Measurements from ENCODE around the gene PDGFC.

The PDGFC gene

DNA sequence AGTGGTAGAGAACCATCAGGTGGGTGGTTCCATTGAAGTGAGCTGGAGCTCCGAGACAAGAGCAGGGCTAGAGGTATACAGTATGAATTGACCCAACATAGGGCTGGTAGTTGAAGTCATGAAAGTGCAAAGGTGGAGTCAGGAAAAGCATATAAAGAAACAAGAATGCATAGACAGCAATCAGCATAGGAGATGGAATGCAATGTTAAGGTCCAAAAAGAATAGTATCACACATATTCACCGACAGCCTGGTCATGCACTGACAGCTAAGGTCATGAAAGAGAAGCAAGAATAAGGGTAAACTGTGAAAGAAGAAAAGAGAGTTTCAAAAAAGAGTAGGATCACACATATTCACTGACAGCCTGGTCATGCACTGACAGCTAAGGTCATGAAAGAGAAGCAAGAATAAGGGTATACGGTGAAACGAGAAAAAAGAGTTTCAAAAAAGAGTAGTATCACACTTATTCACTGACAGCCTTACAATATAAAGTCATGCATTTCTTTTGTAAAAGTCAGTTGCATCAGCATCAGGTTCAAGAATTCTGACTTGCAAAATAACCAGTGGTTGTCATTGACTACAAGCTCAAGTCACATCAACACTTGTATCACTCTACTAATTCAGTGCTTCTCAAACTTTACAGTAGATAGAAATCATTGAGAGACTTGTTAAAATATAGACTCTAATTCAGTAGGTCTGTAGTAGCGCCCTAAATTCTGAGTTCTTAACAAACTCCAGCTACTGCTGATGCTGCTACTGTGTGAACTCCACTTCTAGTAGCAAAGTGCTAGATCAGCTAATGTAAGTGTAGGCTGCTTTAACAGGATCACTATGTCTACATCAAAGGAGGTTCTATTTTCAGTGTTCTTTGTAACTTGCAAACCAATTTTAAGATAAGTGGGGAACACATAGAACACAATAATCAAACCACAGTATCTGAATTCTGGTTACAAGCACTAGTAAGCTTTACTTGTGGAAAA, 221.9 kb downstream of the PDGFC start:
- no peak for DNase-seq (ENCODE audit: low read depth, low spot score)

DNA sequence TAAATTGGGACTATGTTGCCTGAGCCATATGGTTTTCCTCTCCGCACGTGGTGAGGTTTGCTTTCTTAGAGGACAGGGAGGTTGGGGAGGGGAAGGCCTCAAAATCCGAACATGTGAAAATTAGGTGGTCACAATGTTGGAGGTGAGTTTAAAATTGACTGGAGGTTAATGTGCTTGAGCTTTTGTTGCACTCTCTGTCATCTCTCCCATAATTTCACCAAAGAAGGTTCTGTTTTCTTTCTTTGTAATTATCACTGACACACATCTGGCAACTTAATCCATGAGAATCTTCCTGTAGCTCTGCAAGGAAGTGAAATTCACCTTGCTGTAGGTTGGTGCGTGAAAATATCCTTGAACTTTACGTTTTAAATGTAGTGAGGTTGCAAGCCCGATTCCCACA, 225.5 kb downstream of the PDGFC start:
- DNase-seq (ENCODE audit: low read depth, low spot score), result no peak

DNA sequence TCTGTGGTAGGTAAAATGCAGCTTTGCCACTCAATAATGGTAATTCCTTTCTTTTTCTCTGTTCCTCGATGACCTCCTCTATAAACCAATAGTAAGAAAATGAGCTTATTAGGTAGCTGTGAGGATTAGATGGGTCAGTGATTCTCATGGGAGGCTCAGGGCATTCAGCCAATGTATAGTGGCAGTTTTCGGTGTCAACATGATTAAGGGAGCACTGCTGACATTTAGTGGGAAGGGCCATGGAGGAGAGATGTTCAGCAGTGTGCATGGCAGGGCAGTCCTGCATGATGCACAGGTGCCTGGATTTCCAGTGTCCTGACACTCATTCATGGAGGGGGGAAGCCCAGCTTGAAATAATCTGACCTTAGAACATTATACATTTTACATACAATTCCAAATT, 232.8 kb downstream of the PDGFC start:
- no peak for DNase-seq (ENCODE audit: low read depth, low spot score)

DNA sequence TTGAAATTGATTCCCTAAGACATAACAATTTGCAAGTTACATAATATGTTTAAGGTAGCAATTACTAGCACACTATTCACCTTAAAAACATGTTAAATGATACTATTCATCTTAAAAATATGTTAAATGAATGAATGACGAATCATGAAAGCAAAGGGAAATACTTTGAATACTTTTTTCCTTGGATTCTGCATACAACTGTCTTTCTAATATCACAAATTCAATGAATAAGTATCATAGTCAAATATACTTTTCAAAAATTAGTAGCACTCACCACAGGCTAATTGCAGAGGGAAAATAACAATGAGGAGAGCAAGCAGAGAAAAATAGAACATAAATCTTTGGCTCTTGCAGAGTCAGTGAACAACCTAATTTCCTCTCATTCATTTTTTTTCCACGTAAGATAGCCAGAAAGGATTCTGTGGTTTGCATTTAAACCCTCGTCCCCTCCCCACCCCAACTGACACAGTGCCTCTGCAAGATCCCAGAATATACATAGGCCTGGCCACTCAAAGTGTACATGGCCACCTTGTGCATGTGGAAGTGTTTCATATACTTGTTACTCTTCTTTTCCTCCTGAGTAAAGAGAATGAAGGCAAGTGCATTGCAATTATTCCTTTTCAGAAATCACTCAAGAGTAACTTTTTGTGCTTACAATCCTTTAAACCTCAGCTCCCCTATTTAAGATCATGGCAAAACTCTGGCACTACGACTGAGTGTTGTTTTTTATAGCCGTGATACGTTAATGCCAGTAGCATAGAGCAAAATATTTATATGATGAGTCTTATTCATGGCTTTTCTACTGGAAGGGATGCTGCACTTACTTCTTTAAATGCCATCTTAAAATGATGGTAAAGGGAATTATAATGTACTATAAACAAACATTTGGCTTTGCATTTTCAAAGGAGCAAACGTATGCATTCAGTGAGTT, 236.4 kb downstream of the PDGFC start:
- no peak for DNase-seq (ENCODE audit: low read depth, low spot score)

DNA sequence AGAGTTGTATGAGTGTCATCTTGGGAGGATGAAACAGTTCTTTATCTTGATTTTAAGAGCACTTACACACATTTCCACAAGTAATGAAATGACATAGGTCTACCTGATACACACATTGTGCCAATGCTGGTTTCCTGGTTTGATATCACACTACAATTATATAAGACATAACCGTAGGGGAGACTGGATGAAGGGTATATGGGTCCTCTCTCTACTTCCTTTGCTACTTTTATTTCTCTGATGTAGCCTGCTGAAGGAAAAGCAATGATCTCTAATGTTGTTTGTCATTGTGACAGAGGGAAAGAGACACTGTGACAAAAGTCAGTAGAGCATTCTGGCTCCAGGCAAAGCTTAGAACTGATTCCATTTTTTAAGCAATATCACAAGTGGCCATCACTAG, 238.0 kb downstream of the PDGFC start:
- no peak for DNase-seq (ENCODE audit: low read depth, low spot score)

DNA sequence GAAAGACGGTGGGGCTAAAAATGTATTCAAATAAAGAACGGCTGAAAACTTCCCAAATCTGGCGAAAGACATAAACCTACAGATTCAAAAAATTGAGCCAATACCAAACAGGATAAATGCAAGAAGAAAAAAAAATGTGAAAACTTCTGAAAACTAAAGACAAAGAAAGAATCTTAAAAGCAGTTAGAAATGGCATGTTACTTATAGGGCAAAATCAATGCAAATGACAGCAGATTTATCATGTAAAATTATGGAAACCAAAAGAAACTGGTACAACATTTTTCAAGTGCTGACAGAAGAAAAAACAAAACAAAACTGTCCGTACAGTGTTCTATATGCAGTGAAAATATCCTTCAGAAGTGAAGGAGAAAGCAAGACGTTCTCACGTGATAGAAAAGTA, 239.0 kb downstream of the PDGFC start:
- no peak for DNase-seq (ENCODE audit: low read depth, low spot score)

DNA sequence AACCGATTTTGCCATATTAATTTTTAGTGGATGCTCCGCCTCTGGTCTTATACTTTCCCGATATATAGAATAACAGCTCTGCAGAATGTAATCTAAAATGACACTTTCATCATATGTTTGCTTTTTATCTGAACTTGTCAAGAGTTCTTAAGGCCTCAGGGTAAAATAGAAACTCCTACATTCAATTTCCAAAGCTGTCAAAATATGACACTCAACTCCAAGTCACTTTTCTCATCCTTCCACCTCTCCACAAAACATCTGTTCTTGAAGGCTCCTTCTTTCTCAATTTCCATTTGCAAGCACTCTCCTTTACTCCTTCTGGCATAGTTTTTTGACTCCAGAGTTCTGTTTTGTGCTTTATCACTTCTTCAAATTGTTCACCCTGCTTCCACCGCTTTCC, 242.2 kb downstream of the PDGFC start:
- DNase-seq (ENCODE audit: low read depth, low spot score), result no peak

DNA sequence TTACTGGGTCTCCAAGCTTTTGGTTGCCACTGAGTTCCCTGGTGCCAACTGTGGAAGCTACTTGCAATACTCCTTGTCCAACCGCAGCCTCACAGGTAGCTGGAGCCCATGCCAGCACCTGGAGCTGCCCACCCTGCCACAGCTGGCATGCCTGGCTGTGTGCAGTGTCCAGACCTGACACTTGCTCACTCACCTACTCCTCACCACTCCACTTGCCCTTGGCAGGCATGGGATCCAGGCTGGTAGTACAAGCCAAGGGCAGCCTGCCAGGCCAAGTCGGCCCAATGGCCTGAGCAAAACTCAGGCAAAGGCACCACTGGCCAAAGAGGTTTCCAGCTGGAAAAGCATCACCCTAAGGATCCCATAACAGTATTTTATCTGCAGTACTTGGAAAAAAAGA, 246.3 kb downstream of the PDGFC start:
- no peak for DNase-seq (ENCODE audit: low read depth, low spot score)

DNA sequence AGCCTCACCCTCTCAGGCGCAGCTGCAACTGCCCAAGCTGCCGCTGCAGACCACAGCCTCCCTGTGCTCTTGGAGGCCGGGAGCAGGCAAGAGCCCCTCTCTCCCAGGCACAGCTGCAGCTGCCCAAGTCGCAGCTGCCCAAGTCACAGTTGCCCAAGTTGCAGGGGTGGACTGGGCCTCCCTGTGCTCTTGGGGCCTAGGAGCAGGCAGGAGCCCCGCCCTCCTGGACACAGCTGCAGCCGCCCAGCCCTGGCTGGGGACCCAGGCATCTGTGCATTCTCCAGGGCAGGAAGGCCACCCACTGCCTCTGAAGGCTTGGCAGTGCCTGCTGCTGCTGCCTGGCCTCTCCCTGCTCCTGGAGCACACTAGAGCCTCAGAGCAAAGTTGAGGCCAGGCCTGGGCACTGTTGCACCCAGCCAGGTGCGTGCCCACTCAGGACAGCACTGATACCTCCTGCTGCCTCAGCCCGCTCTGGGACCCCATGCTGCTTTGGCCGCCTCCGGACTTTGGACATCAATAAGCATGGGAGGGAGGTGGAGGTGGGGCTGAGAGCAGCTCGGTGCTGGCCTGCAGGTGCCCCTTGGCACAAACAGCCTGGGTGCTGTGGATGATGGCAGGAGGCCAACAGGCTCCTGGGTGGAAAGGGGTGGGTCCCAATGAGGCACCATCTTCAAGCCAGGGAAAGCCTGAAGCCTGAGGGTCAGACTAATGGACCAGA, 247.5 kb downstream of the PDGFC start:
- no peak for DNase-seq (ENCODE audit: low read depth, low spot score)

DNA sequence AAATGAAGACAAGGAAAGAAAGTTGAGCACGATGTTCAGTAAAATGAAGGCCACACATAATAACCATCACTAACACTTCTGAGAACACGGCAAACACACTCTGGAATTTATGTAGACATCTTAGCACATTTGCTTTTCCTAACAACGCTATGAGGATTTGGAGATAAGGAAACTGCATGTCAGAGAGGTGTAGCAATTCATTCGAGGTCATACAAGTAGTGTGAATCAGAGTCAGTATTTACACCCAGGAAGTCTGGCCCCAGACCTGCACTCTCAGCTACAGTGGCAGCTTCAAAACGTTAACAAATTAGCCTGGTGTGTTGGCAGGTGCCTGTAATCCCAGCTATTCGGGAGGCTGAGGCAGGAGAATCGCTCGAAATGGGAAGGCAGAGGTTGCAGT, 253.4 kb downstream of the PDGFC start:
- no peak for DNase-seq (ENCODE audit: low read depth, low spot score)

DNA sequence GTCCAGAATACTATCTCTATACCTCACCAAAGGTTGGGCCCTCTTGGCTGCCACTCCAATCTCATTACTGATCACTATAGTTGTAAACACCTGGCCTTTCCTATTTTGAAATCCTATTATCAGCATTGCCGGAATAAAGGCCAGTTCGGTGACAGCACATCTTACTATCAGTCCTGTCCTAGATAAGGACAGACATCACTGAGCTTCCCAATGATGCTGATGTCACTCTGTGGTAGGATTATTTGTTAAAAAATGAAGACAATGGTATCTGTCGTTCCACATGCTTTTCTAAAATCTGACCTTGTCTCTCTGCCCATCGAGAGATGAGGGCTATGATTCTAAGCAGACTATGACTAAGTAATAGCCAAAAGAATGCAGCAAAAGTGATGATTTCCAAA, 260.4 kb downstream of the PDGFC start:
- DNase-seq (ENCODE audit: low read depth, low spot score), result no peak
